GM23248 (cell line): Measurements from ENCODE around the gene BCKDK.

Source experiments
- EZH2 ChIP-seq: fragments of 200-600 bp; sonication (generic); IDR thresholded peaks from 2 replicates; pipeline ENCODE4 v1.6.1; 2018; ENCODE audit warnings: antibody characterized with exemption, mild to moderate bottlenecking; ENCODE audit not compliant: insufficient read depth, poor library complexity, severe bottlenecking
- EZH2phosphoT487 ChIP-seq: fragments of 200-600 bp; sonication (generic); IDR thresholded peaks from 2 replicates; pipeline ENCODE4 v1.6.1; 2018; ENCODE audit warnings: antibody characterized with exemption, moderate library complexity, mild to moderate bottlenecking, low read depth; ENCODE audit not compliant: insufficient read depth

GRCh38 chr16:31072540-31073141, 35.5 kb upstream of the BCKDK start:
- TF ChIP-seq EZH2 (no peak), EZH2phosphoT487 (no peak)
